ENCODE measurements around the gene ALG10B. TPM values are rescaled to one million over a fixed set of nuclear protein-coding genes. Genes with fewer than 3 reads are reported as not detected.

ALG10B gene
- total and polyA plus RNA-seq, 2 of the 8 experiments (the other 6 are each of a cell fraction or from before 2014, with no cell fraction given) = 3.2 to 5.4 TPM

GRCh38 chr12:38269897-38270296 lies 46.7 kb upstream of the ALG10B start (continued):
- TF ChIP-seq CHD7 (IDR thresholded peaks at IDR 0.05; ENCODE audit: insufficient replicate concordance, low read length) = no peak
- no peak for TF ChIP-seq CHD2 (IDR thresholded peaks at IDR 0.05; ENCODE audit: low read length)
- no peak for TF ChIP-seq RFX5 (IDR thresholded peaks at IDR 0.05; ENCODE audit: borderline replicate concordance, low read depth, low read length)
- no peak for TF ChIP-seq SIRT6 (IDR thresholded peaks at IDR 0.05; ENCODE audit: low read length)
- no peak for TF ChIP-seq KDM5A (IDR thresholded peaks at IDR 0.05; ENCODE audit: low read length)
- no peak for TF ChIP-seq POLR2A (IDR thresholded peaks at IDR 0.05; ENCODE audit: control extremely low read depth in 1 of 2, low read depth in 2 of 2, low read length in 2 of 2)
